Endothelial cell (in vitro differentiated cells): ENCODE data around the gene GREB1. TPM values are rescaled to one million over a fixed set of nuclear protein-coding genes. Genes with fewer than 3 reads are reported as not detected.

Experiments used
- DNase-seq: peaks from one replicate; pipeline ENCODE4 v3.0.0; 2021; ENCODE audit warnings: low spot score
- H3K27ac Mint-ChIP-seq: one replicate; pipeline ENCODE4 v1.8.0; 2021; ENCODE audit warnings: mixed read lengths, inconsistent platforms; ENCODE audit not compliant: unreplicated experiment
- H3K27me3 Mint-ChIP-seq: one replicate; pipeline ENCODE4 v1.8.0; 2021; ENCODE audit warnings: mild to moderate bottlenecking, moderate library complexity, mixed read lengths, inconsistent platforms; ENCODE audit not compliant: unreplicated experiment
- H3K36me3 Mint-ChIP-seq: one replicate; pipeline ENCODE4 v1.8.0; 2021; ENCODE audit warnings: mild to moderate bottlenecking, low read depth, mixed read lengths, inconsistent platforms; ENCODE audit not compliant: unreplicated experiment
- H3K4me1 Mint-ChIP-seq: one replicate; pipeline ENCODE4 v1.8.0; 2021; ENCODE audit warnings: mild to moderate bottlenecking, mixed read lengths, inconsistent platforms; ENCODE audit not compliant: unreplicated experiment
- H3K4me3 Mint-ChIP-seq: one replicate; pipeline ENCODE4 v1.8.0; 2021; ENCODE audit warnings: mild to moderate bottlenecking, mixed read lengths, inconsistent platforms; ENCODE audit not compliant: unreplicated experiment
- H3K9me3 Mint-ChIP-seq: one replicate; pipeline ENCODE4 v1.8.0; 2021; ENCODE audit warnings: mixed read lengths, inconsistent platforms; ENCODE audit not compliant: unreplicated experiment
- CTCF ChIP-seq: fragments of 200-600 bp; sonication (generic); IDR thresholded peaks from one replicate; pipeline ENCODE4 v1.5.0; 2021; ENCODE audit warnings: antibody characterized with exemption; ENCODE audit not compliant: unreplicated experiment
- total RNA-seq: library from RNA; stranded (reverse); fragmentation: NEBNext Ultra II Directional; extraction: Animal tissue kit (Norgen Biotek cat#: 25700); gene quantifications from one replicate; pipeline ENCODE4 v1.2.1, GENCODE V29; 2021; ENCODE audit not compliant: unreplicated experiment

The GREB1 gene
- total RNA-seq, 1 donor from 2014 or later: 35.9 TPM

- H3K27ac Mint-ChIP-seq: no peak overlapping the region
- H3K9me3 Mint-ChIP-seq: no peaks in the 10 kb centered on the region
- H3K36me3 Mint-ChIP-seq: peaks cover 31% of the 10 kb centered on the region
- no peak for DNase-seq
- TF ChIP-seq CTCF: no peak
- peaks cover 21% of the 10 kb centered on the region for H3K4me1 Mint-ChIP-seq
- H3K27me3 Mint-ChIP-seq: peaks cover 13% of the 10 kb centered on the region
- H3K4me3 Mint-ChIP-seq: no peak overlapping the region
These were observed 43.4 kb downstream of the GREB1 start for GRCh38 chr2:11577101-11577883.

GRCh38 chr2:11578081-11578948 is 44.5 kb downstream of the GREB1 start:
- H3K27ac Mint-ChIP-seq: no peak overlapping the region
- no peaks in the 10 kb centered on the region for H3K9me3 Mint-ChIP-seq
- H3K4me1 Mint-ChIP-seq: peaks cover 20% of the 10 kb centered on the region
- H3K4me3 Mint-ChIP-seq: no peak overlapping the region
- peaks cover 13% of the 10 kb centered on the region for H3K27me3 Mint-ChIP-seq
- no peak for DNase-seq
- TF ChIP-seq CTCF: no peak
- peaks cover 31% of the 10 kb centered on the region for H3K36me3 Mint-ChIP-seq

- no peak for TF ChIP-seq CTCF
- no peaks in the 10 kb centered on the region for H3K9me3 Mint-ChIP-seq
- peaks cover 13% of the 10 kb centered on the region for H3K27me3 Mint-ChIP-seq
- H3K4me3 Mint-ChIP-seq: no peak overlapping the region
- peaks cover 15% of the 10 kb centered on the region for H3K4me1 Mint-ChIP-seq
- DNase-seq: no peak
- H3K27ac Mint-ChIP-seq: no peak overlapping the region
- H3K36me3 Mint-ChIP-seq: peaks cover 31% of the 10 kb centered on the region
These were observed 45.3 kb downstream of the GREB1 start for GRCh38 chr2:11578986-11579774.

GRCh38 chr2:11579867-11580659 is 46.2 kb downstream of the GREB1 start:
- peaks cover 13% of the 10 kb centered on the region for H3K27me3 Mint-ChIP-seq
- H3K4me1 Mint-ChIP-seq: peaks cover 15% of the 10 kb centered on the region
- H3K36me3 Mint-ChIP-seq: peaks cover 31% of the 10 kb centered on the region
- peak overlapping the region; percentile 13 for H3K4me3 Mint-ChIP-seq
- TF ChIP-seq CTCF: no peak
- H3K9me3 Mint-ChIP-seq: no peaks in the 10 kb centered on the region
- no peak for DNase-seq
- no peak overlapping the region for H3K27ac Mint-ChIP-seq
